HEK293 (cell line): Measurements from ENCODE around the gene CKS1B.

Experiments
- EGR2 ChIP-seq: fragments of 450-650 bp; formaldehyde crosslinking; IDR thresholded peaks from 2 replicates; pipeline ENCODE4 v1.5.1; 2016; ENCODE audit warnings: low read depth, missing biosample characterization, missing genetic modification characterization
- ELK4 ChIP-seq: IDR thresholded peaks from 2 replicates; pipeline ENCODE4 v1.6.1; 2011; ENCODE audit warnings: mild to moderate bottlenecking, low read depth, low read length, borderline replicate concordance
- OSR2 ChIP-seq: fragments of 450-650 bp; formaldehyde crosslinking; IDR thresholded peaks from 2 replicates; pipeline ENCODE4 v1.5.1; 2016; ENCODE audit warnings: missing biosample characterization, missing genetic modification characterization
- PRDM10 ChIP-seq: fragments of 450-650 bp; formaldehyde crosslinking; IDR thresholded peaks from 2 replicates; pipeline ENCODE4 v1.5.1; 2016; ENCODE audit warnings: missing biosample characterization, missing genetic modification characterization
- SP7 ChIP-seq: fragments of 450-650 bp; formaldehyde crosslinking; IDR thresholded peaks from 2 replicates; pipeline ENCODE4 v1.5.1; 2016; ENCODE audit warnings: missing biosample characterization, missing genetic modification characterization
- TSHZ1 ChIP-seq: fragments of 450-650 bp; formaldehyde crosslinking; IDR thresholded peaks from 2 replicates; pipeline ENCODE4 v1.5.1; 2016; ENCODE audit warnings: missing biosample characterization, missing genetic modification characterization, borderline replicate concordance
- YY1 ChIP-seq: fragments of 450-650 bp; formaldehyde crosslinking; IDR thresholded peaks from 2 replicates; pipeline ENCODE4 v1.5.1; 2018; ENCODE audit warnings: missing biosample characterization, missing genetic modification characterization
- ZBTB11 ChIP-seq: fragments of 450-650 bp; formaldehyde crosslinking; conservative IDR thresholded peaks from 2 replicates; pipeline ENCODE4 v1.5.1; 2016; ENCODE audit warnings: low read depth, missing biosample characterization, missing genetic modification characterization
- ZNF10 ChIP-seq: fragments of 450-650 bp; formaldehyde crosslinking; IDR thresholded peaks from 2 replicates; pipeline ENCODE4 v1.5.1; 2017; ENCODE audit warnings: missing biosample characterization, missing genetic modification characterization
- ZNF335 ChIP-seq: fragments of 450-650 bp; formaldehyde crosslinking; conservative IDR thresholded peaks from 2 replicates; pipeline ENCODE4 v1.5.1; 2016; ENCODE audit warnings: missing biosample characterization, missing genetic modification characterization
- ZNF366 ChIP-seq: fragments of 450-650 bp; formaldehyde crosslinking; conservative IDR thresholded peaks from 2 replicates; pipeline ENCODE4 v1.5.1; 2016; ENCODE audit warnings: missing biosample characterization, missing genetic modification characterization
- ZNF518A ChIP-seq: fragments of 450-650 bp; formaldehyde crosslinking; conservative IDR thresholded peaks from 2 replicates; pipeline ENCODE4 v1.5.1; 2016; ENCODE audit warnings: low read depth, missing biosample characterization, missing genetic modification characterization
- ZNF610 ChIP-seq: fragments of 450-650 bp; formaldehyde crosslinking; IDR thresholded peaks from 2 replicates; pipeline ENCODE4 v1.5.1; 2016; ENCODE audit warnings: missing biosample characterization, missing genetic modification characterization, borderline replicate concordance
- ZNF626 ChIP-seq: fragments of 450-650 bp; sonication (Bioruptor Pico); formaldehyde crosslinking; IDR thresholded peaks from 2 replicates; pipeline ENCODE4 v1.5.1; 2018; ENCODE audit warnings: missing biosample characterization, missing genetic modification characterization, inconsistent platforms
- ZNF670 ChIP-seq: fragments of 450-650 bp; formaldehyde crosslinking; IDR thresholded peaks from 2 replicates; pipeline ENCODE4 v1.5.1; 2016; ENCODE audit warnings: missing biosample characterization, missing genetic modification characterization, low read depth
- ZNF677 ChIP-seq: fragments of 450-650 bp; IDR thresholded peaks from 2 replicates; pipeline ENCODE4 v1.5.0; 2018; ENCODE audit warnings: missing biosample characterization, mild to moderate bottlenecking, missing genetic modification characterization, moderate library complexity
- ZNF76 ChIP-seq: fragments of 450-650 bp; formaldehyde crosslinking; IDR thresholded peaks from 2 replicates; pipeline ENCODE4; 2016; ENCODE audit warnings: low read depth, missing biosample characterization, missing genetic modification characterization, borderline replicate concordance
- ZNF843 ChIP-seq: fragments of 450-650 bp; formaldehyde crosslinking; IDR thresholded peaks from 2 replicates; pipeline ENCODE4 v1.5.1; 2016; ENCODE audit warnings: missing biosample characterization, missing genetic modification characterization
- ZSCAN16 ChIP-seq: fragments of 450-650 bp; formaldehyde crosslinking; IDR thresholded peaks from 2 replicates; pipeline ENCODE4 v1.5.1; 2016; ENCODE audit warnings: missing biosample characterization, missing genetic modification characterization
- ZSCAN23 ChIP-seq: fragments of 450-650 bp; formaldehyde crosslinking; IDR thresholded peaks from 2 replicates; pipeline ENCODE4 v1.5.1; 2016; ENCODE audit warnings: missing biosample characterization, missing genetic modification characterization

The CKS1B gene

GRCh38 chr1:154982897-154983648 lies 8.6 kb downstream of the CKS1B start, which contains the start of gene FLAD1 (continued):
- TF ChIP-seq EGR2 (tag by site-specific recombination) (peak; percentile 84), ZNF76 (tag by site-specific recombination) (peak; percentile 86), ZNF843 (tag by site-specific recombination) (0 out of 2 replicates have a peak, but pooled peaks have one; percentile 27), PRDM10 (tag by site-specific recombination) (0 out of 2 replicates have a peak, but pooled peaks have one; percentile 60), ZNF366 (tag by site-specific recombination) (peak; percentile 98), ZBTB11 (peak; percentile 68), ZNF610 (tag by site-specific recombination) (no peak), ZNF626 (tag by site-specific recombination) (no peak), ZNF670 (tag by site-specific recombination) (no peak), ZNF10 (tag by site-specific recombination) (peak; percentile 96), TSHZ1 (tag by site-specific recombination) (no peak), OSR2 (tag by site-specific recombination) (0 out of 2 replicates have a peak, but pooled peaks have one; percentile 68), ZSCAN16 (tag by site-specific recombination) (no peak), ZNF335 (peak; percentile 86), ZNF518A (peak; percentile 65), ELK4 (peak; percentile 77; the same call in 1 of the 2 replicates), YY1 (tag by site-specific recombination) (no peak), ZSCAN23 (tag by site-specific recombination) (no peak), SP7 (tag by site-specific recombination) (peak; percentile 66), ZNF677 (tag by site-specific recombination) (no peak)
